ENCODE measurements around the gene STK31.

Gene STK31

GRCh38 chr7:23687011-23687410 lies 23.0 kb upstream of the STK31 start:
- Histone ChIP-seq H3K27me3 (ENCODE audit: insufficient read depth, poor library complexity, severe bottlenecking) (no peaks in the 10 kb centered on the region), H3K27ac (replicated peaks) (no peak overlapping the region), H3K4me3 (replicated peaks; ENCODE audit: insufficient read depth, low read length) (no peak overlapping the region)
- no peak for DNase-seq (ENCODE audit: low read depth in 1 of 2, low spot score in 1 of 2)
- TF ChIP-seq CTCF (IDR thresholded peaks at IDR 0.05; ENCODE audit: insufficient read depth, low read length) (no peak), POLR2AphosphoS5 (IDR thresholded peaks at IDR 0.05; ENCODE audit: low read depth) (no peak), SPI1 (IDR thresholded peaks at IDR 0.05; ENCODE audit: borderline replicate concordance, low read depth) (no peak), REST (IDR thresholded peaks at IDR 0.05; ENCODE audit: insufficient replicate concordance, low read depth) (no peak), GABPA (IDR thresholded peaks at IDR 0.05; ENCODE audit: low read depth) (no peak)

- H3K27me3 ChIP-seq (ENCODE audit: insufficient read depth, poor library complexity, severe bottlenecking) = no peaks in the 10 kb centered on the region
- H3K4me3 ChIP-seq (replicated peaks; ENCODE audit: insufficient read depth, low read length) = no peak overlapping the region
- TF ChIP-seq POLR2AphosphoS5 (IDR thresholded peaks at IDR 0.05; ENCODE audit: low read depth) (no peak), CTCF (IDR thresholded peaks at IDR 0.05; ENCODE audit: insufficient read depth, low read length) (no peak), SPI1 (IDR thresholded peaks at IDR 0.05; ENCODE audit: borderline replicate concordance, low read depth) (no peak), REST (IDR thresholded peaks at IDR 0.05; ENCODE audit: insufficient replicate concordance, low read depth) (no peak), GABPA (IDR thresholded peaks at IDR 0.05; ENCODE audit: low read depth) (no peak)
- no peak for DNase-seq (ENCODE audit: low read depth in 1 of 2, low spot score in 1 of 2)
- H3K27ac ChIP-seq (replicated peaks) = no peak overlapping the region
Measured at GRCh38 chr7:23689165-23689564, 20.9 kb upstream of the STK31 start.

GRCh38 chr7:23691320-23691719 lies 18.7 kb upstream of the STK31 start:
- Histone ChIP-seq H3K27me3 (ENCODE audit: insufficient read depth, poor library complexity, severe bottlenecking) (no peaks in the 10 kb centered on the region), H3K27ac (replicated peaks) (no peak overlapping the region), H3K4me3 (replicated peaks; ENCODE audit: insufficient read depth, low read length) (no peak overlapping the region)
- no peak for DNase-seq (ENCODE audit: low read depth in 1 of 2, low spot score in 1 of 2)
- TF ChIP-seq SPI1 (IDR thresholded peaks at IDR 0.05; ENCODE audit: borderline replicate concordance, low read depth) (no peak), POLR2AphosphoS5 (IDR thresholded peaks at IDR 0.05; ENCODE audit: low read depth) (no peak)

- H3K27ac ChIP-seq (replicated peaks) = no peak overlapping the region
- DNase-seq (ENCODE audit: low read depth in 1 of 2, low spot score in 1 of 2) = no peak
- TF ChIP-seq GABPA (IDR thresholded peaks at IDR 0.05; ENCODE audit: low read depth) = no peak
- no peak for TF ChIP-seq CTCF (IDR thresholded peaks at IDR 0.05; ENCODE audit: insufficient read depth, low read length)
- TF ChIP-seq REST (IDR thresholded peaks at IDR 0.05; ENCODE audit: insufficient replicate concordance, low read depth) = no peak
- TF ChIP-seq POLR2AphosphoS5 (IDR thresholded peaks at IDR 0.05; ENCODE audit: low read depth) = no peak
- no peak for TF ChIP-seq SPI1 (IDR thresholded peaks at IDR 0.05; ENCODE audit: borderline replicate concordance, low read depth)
- H3K27me3 ChIP-seq (ENCODE audit: insufficient read depth, poor library complexity, severe bottlenecking) = no peaks in the 10 kb centered on the region
- no peak overlapping the region for H3K4me3 ChIP-seq (replicated peaks; ENCODE audit: insufficient read depth, low read length)
Measured at GRCh38 chr7:23693224-23693623, 16.8 kb upstream of the STK31 start.

Data from HL-60 (cell line).